Globus pallidus (tissue), 1 donor: ENCODE data around the gene DHFR.

Experiments used
- DNase-seq: peaks from one replicate; pipeline ENCODE4 v3.0.0-alpha.2; 2015; ENCODE audit warnings: low spot score

Gene DHFR

GRCh38 chr5:80655231-80655774, 520 bp upstream of the DHFR start:
- DNase-seq = no peak

- DNase-seq = no peak
These were observed 761 bp downstream of the DHFR start for GRCh38 chr5:80654054-80654390.

GRCh38 chr5:80653502-80653901, 1.3 kb downstream of the DHFR start:
- no peak for DNase-seq

GRCh38 chr5:80646926-80647325, 7.9 kb downstream of the DHFR start:
- DNase-seq = no peak

GRCh38 chr5:80644900-80645299, 9.9 kb downstream of the DHFR start:
- DNase-seq = no peak

GRCh38 chr5:80641353-80641752, 13.4 kb downstream of the DHFR start:
- DNase-seq = no peak

- DNase-seq = no peak
These were observed 20.6 kb downstream of the DHFR start for GRCh38 chr5:80634193-80634592.

- no peak for DNase-seq
These were observed 22.1 kb downstream of the DHFR start for GRCh38 chr5:80632700-80633099.

- DNase-seq = no peak
These were observed 23.2 kb downstream of the DHFR start for GRCh38 chr5:80631278-80632259.

GRCh38 chr5:80629281-80629680, 25.5 kb downstream of the DHFR start:
- DNase-seq = no peak

- DNase-seq = no peak
These were observed 29.6 kb downstream of the DHFR start for GRCh38 chr5:80625230-80625629.

- no peak for DNase-seq
These were observed 30.8 kb downstream of the DHFR start for GRCh38 chr5:80623999-80624398.

- no peak for DNase-seq
These were observed 32.0 kb downstream of the DHFR start for GRCh38 chr5:80622756-80623155.

GRCh38 chr5:80620211-80620610, 34.6 kb downstream of the DHFR start:
- no peak for DNase-seq

- no peak for DNase-seq
These were observed 35.7 kb downstream of the DHFR start for GRCh38 chr5:80619086-80619485.

GRCh38 chr5:80618438-80618837, 36.3 kb downstream of the DHFR start:
- no peak for DNase-seq

- DNase-seq = peak; percentile 7
These were observed 39.4 kb downstream of the DHFR start for GRCh38 chr5:80615266-80615914.

GRCh38 chr5:80609692-80610091, 45.1 kb downstream of the DHFR start:
- DNase-seq = no peak

- no peak for DNase-seq
These were observed 46.1 kb downstream of the DHFR start for GRCh38 chr5:80608731-80609130.

GRCh38 chr5:80607832-80608231, 47.0 kb downstream of the DHFR start:
- no peak for DNase-seq

- DNase-seq = no peak
These were observed 47.4 kb downstream of the DHFR start for GRCh38 chr5:80607343-80607742.

GRCh38 chr5:80600943-80601693, 53.7 kb downstream of the DHFR start:
- DNase-seq = no peak
